Omental fat pad (tissue), 4 donors: ENCODE measurements around the gene TAF1B. TPM values are rescaled to one million over a fixed set of nuclear protein-coding genes. Genes with fewer than 3 reads are reported as not detected.
"Not testable (repeated sequence)": the region's sequence is repeated elsewhere in the genome, so short reads cannot be mapped to it uniquely, and the experiment has no call there.

ENCODE experiments used
- ATAC-seq: fragments of 150-250 bp; one replicate; pipeline ENCODE4 v1.9.1; 2016; ENCODE audit warnings: mild to moderate bottlenecking, moderate library complexity; ENCODE audit not compliant: low FRiP score
- DNase-seq: peaks from one replicate; pipeline ENCODE4 v3.0.0-alpha.2; 2019; ENCODE audit warnings: low spot score
- CTCF ChIP-seq, 3 donors: fragments of 450-650 bp; IDR thresholded peaks; one replicate each; pipeline ENCODE4 v1.5.1; 2016 to 2017; ENCODE audit warnings: antibody characterized with exemption in 3 of 3, mild to moderate bottlenecking in 3 of 3, moderate library complexity in 2 of 3
- total RNA-seq, 4 donors: library from RNA; depleted of rRNA; stranded (reverse); fragments of >200 nt; gene quantifications; one replicate each; pipeline ENCODE4 v1.1.0, GENCODE V29; 2016

The TAF1B gene
- total RNA-seq, 4 donors from 2014 or later = 16.1 to 21.1 (median 19.1) TPM

- no peak for TF ChIP-seq CTCF (IDR thresholded peaks at IDR 0.05)
- no peak for DNase-seq
- ATAC-seq = no peak
Measured at GRCh38 chr2:9844036-9844483, 786 bp downstream of the TAF1B start.

- DNase-seq (no peak), ATAC-seq (no peak)
Measured at GRCh38 chr2:9844576-9844975, 1.3 kb downstream of the TAF1B start.

GRCh38 chr2:9846554-9846953 lies 3.3 kb downstream of the TAF1B start:
- DNase-seq = no peak
- no peak for ATAC-seq
- no peak for TF ChIP-seq CTCF (IDR thresholded peaks at IDR 0.05)

More at GRCh38 chr2:9844576-9844975, 1.3 kb downstream of the TAF1B start:
- no peak for TF ChIP-seq CTCF (IDR thresholded peaks at IDR 0.05)

GRCh38 chr2:9847140-9847539 lies 3.9 kb downstream of the TAF1B start:
- DNase-seq (no peak), ATAC-seq (no peak)

GRCh38 chr2:9852881-9853280 lies 9.6 kb downstream of the TAF1B start:
- ATAC-seq (no peak), DNase-seq (no peak)
- no peak for TF ChIP-seq CTCF (IDR thresholded peaks at IDR 0.05)

More at GRCh38 chr2:9847140-9847539, 3.9 kb downstream of the TAF1B start:
- no peak for TF ChIP-seq CTCF (IDR thresholded peaks at IDR 0.05)

GRCh38 chr2:9857814-9858729 lies 14.8 kb downstream of the TAF1B start:
- no peak for DNase-seq
- no peak for ATAC-seq
- TF ChIP-seq CTCF (IDR thresholded peaks at IDR 0.05) = no peak

- ATAC-seq (no peak), DNase-seq (no peak)
- TF ChIP-seq CTCF (IDR thresholded peaks at IDR 0.05) = no peak
Measured at GRCh38 chr2:9858730-9859068, 15.4 kb downstream of the TAF1B start.

- not testable (repeated sequence) for ATAC-seq, DNase-seq
Measured at GRCh38 chr2:9860922-9861580, 17.8 kb downstream of the TAF1B start.
